A172 (cell line): ENCODE measurements around the gene SLC9A8. TPM values are rescaled to one million over a fixed set of nuclear protein-coding genes. Genes with fewer than 3 reads are reported as not detected.

Experiments used
- DNase-seq: peaks from one replicate; pipeline ENCODE4 v3.0.0-alpha.2; 2015; ENCODE audit warnings: low spot score
- total RNA-seq: library from RNA; depleted of rRNA; stranded (reverse); fragments of >200 nt; shearing (Covaris generic); gene quantifications from 2 replicates; pipeline ENCODE4 v1.2.3, GENCODE V29; 2014

SLC9A8 gene
- total RNA-seq, 1 experiment from 2014 or later = 9.9 TPM

GRCh38 chr20:49874696-49875095 is 62.1 kb downstream of the SLC9A8 start:
- DNase-seq = no peak

- DNase-seq = no peak
Observed at GRCh38 chr20:49877386-49877921, 64.8 kb downstream of the SLC9A8 start.

- no peak for DNase-seq
Observed at GRCh38 chr20:49878977-49879376, 66.3 kb downstream of the SLC9A8 start.

GRCh38 chr20:49880177-49880576 is 67.5 kb downstream of the SLC9A8 start:
- no peak for DNase-seq

GRCh38 chr20:49880724-49881445 is 68.3 kb downstream of the SLC9A8 start:
- DNase-seq = no peak

GRCh38 chr20:49882171-49882970 is 69.7 kb downstream of the SLC9A8 start:
- no peak for DNase-seq

GRCh38 chr20:49883246-49883802 is 70.7 kb downstream of the SLC9A8 start:
- DNase-seq = no peak

- no peak for DNase-seq
Observed at GRCh38 chr20:49885558-49886332, 73.1 kb downstream of the SLC9A8 start.

GRCh38 chr20:49886571-49887213 is 74.1 kb downstream of the SLC9A8 start:
- no peak for DNase-seq

GRCh38 chr20:49887251-49888211 is 74.9 kb downstream of the SLC9A8 start:
- DNase-seq = peak; percentile 69

- DNase-seq = peak; percentile 97
Observed at GRCh38 chr20:49888212-49889000, 75.8 kb downstream of the SLC9A8 start.

- DNase-seq = no peak
Observed at GRCh38 chr20:49889001-49889934, 76.6 kb downstream of the SLC9A8 start.

GRCh38 chr20:49889935-49890333 is 77.3 kb downstream of the SLC9A8 start:
- DNase-seq = no peak

- no peak for DNase-seq
Observed at GRCh38 chr20:49890471-49891361, 78.1 kb downstream of the SLC9A8 start.

GRCh38 chr20:49891476-49892110 is 79.0 kb downstream of the SLC9A8 start:
- no peak for DNase-seq

GRCh38 chr20:49892260-49892659 is 79.6 kb downstream of the SLC9A8 start:
- DNase-seq = no peak

GRCh38 chr20:49892817-49893216 is 80.2 kb downstream of the SLC9A8 start:
- no peak for DNase-seq
